ENCODE data around the gene PTPRD.

PTPRD gene

DNA sequence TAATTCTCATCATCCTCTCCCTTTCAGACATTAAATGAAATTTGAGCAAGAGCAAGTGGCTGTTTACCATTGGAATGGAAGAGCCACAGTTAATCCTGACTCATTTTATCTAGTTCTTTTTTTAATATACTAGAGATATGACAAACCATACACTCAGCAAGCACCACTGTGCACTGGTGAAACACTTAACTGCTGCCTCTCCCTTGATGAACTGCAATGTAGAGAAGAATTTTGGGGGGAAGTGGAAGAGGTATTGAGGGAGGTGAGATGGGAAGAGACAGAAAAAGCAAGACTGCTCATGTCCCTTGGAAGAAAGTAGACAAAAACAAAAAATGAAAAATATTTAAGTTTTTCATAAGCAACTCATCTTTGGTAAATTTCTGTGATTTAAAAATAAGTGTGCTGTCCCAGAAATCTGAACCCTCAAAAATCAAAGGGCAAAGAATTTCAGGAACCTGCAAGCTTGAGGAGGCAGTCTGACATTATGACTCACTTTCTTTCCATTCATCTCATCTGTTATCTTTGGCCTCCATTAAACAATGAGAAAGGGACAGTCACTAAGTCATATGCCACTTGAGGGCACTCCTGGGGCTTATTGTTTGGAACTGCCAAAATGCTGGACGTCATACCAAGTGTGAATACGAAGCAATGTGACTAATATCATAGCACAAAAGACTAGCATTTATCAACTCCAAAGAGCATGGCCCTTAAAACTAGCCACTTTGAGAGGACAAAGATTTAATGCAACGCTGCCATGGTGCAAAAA is 2246.5 kb downstream of the PTPRD start:
- no peak for DNase-seq (ENCODE audit: extremely low spot score)
- CTCF ChIA-PET: no interaction called here
- POLR2A ChIA-PET: no interaction called here
- TF ChIP-seq, protein P1, sequence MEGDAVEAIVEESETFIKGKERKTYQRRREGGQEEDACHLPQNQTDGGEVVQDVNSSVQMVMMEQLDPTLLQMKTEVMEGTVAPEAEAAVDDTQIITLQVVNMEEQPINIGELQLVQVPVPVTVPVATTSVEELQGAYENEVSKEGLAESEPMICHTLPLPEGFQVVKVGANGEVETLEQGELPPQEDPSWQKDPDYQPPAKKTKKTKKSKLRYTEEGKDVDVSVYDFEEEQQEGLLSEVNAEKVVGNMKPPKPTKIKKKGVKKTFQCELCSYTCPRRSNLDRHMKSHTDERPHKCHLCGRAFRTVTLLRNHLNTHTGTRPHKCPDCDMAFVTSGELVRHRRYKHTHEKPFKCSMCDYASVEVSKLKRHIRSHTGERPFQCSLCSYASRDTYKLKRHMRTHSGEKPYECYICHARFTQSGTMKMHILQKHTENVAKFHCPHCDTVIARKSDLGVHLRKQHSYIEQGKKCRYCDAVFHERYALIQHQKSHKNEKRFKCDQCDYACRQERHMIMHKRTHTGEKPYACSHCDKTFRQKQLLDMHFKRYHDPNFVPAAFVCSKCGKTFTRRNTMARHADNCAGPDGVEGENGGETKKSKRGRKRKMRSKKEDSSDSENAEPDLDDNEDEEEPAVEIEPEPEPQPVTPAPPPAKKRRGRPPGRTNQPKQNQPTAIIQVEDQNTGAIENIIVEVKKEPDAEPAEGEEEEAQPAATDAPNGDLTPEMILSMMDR (IDR thresholded peaks at IDR 0.05; ENCODE audit: control extremely low read depth, extremely low read depth, low read depth, missing control alignments): no peak

DNA sequence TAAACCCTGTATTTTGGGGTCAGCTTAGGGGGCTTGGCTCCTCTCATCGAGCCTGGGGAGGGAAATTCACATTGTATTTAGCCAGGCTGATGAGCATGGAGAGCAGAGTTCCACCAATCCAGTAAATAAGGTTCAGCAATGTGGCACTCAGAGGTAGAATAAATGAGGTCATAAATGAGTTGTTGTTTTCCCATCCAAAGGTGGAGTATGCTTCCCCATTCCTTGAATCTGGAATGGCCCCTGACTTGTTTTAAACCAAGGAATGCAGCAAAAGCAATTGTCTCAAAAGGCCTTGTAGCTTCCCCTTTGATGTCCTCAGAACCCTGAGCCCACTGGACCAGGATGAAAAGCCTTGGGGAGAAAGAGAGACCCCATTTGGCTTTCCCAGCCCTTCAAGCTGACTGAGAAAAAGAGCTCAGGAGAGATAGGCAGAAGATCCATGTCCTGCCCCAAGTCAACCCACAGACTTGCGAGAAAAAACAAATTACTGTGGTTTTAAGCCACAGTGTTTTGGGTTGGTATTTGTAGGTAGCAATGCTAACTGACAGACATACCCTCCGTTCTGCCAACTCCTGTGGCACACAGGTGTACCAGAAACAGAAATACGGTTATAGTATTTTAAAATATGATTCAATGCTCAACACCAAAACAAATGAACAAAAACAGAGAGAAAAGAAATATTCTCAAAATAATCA is 2247.2 kb downstream of the PTPRD start:
- ChIA-PET POLR2A (no interaction called here), CTCF (no interaction called here)
- TF ChIP-seq, protein P1 (IDR thresholded peaks at IDR 0.05; ENCODE audit: control extremely low read depth, extremely low read depth, low read depth, missing control alignments): no peak
- DNase-seq (ENCODE audit: extremely low spot score): no peak

DNA sequence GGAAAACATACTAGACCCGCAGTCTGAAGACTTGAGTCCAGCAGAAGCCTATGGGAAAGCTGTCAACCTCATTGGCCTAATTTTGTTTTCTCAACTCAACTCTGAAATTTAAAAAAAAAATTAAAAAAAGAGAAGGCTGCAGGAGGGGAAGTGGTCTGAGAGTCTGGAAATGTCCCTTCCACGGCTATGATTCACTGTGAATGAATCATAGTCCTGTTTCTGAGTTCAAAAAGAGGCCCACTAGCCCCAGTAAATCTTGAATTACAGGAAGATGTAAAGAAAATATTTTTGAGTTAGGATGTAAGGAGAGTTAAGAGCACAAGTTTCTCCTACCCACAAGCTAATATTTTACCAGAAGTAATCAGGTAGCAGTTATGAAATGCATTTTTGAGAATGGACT is 2247.8 kb downstream of the PTPRD start:
- TF ChIP-seq, protein P1 (IDR thresholded peaks at IDR 0.05; ENCODE audit: control extremely low read depth, extremely low read depth, low read depth, missing control alignments): no peak
- ChIA-PET CTCF (no interaction called here), POLR2A (no interaction called here)
- DNase-seq (ENCODE audit: extremely low spot score): no peak

DNA sequence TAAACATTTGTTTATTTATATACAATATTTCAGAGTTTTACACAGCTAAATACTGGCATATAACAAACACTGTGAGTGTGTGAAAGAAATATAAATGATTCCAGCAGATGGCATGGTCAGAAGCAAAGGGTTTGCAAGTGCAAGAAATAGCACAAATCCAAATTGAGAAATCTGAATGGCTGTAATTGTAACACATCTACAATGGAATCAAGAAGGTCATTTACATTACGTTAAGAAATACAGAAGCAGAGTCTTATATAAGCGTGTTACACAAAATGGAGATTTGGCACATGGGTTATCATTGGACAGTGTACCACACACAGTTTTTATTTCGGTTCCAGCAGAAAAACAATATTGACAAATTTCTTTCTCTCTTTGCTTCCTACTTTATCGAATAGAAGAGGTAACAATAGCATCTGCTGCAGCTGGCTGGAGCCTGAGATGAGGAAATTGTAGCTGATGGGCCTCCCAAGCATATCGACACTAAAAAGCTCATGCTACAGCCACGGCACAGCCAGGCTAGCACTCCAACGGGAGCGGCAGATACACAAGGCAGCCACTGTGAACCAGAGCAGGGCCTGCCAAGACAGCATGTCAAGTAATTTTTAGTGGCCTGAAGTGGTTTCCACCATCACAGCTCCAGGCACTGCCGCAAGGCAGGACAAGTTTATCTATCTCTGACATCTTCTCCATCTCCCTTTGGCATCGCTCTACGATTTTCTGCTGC is 2248.6 kb downstream of the PTPRD start:
- POLR2A ChIA-PET: no interaction called here
- CTCF ChIA-PET: no interaction called here

DNA sequence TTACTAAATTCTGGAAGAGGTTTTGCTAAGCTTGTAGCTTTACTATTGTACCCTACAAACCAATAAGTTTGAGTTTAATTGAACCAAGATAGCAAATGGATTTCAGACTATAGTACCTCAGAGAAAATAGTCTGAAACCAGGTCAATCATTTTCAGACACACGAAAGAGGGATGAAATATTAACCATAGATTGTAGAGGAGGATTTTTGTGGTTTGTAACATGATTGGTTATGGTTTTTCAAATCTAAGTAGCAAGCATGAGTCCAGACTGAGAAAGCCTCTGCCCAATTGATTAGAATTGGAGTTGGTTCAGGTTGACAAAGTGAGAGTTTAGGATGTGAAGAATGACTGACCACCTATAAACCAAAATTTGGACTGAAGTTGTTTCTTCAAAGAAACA is 2250.6 kb downstream of the PTPRD start:
- TF ChIP-seq, protein P1 (IDR thresholded peaks at IDR 0.05; ENCODE audit: control extremely low read depth, extremely low read depth, low read depth, missing control alignments): no peak
- DNase-seq (ENCODE audit: extremely low spot score): no peak
- CTCF ChIA-PET: interaction anchor here (2.6 kb wide), 1 partner anchor 9 kb away, joined by 8 read pairs; no protein-coding TSS in a partner anchor
- POLR2A ChIA-PET: no interaction called here

More for the DNA sequence above, 2248.6 kb downstream of the PTPRD start:
- no peak for DNase-seq (ENCODE audit: extremely low spot score)
- TF ChIP-seq, protein P1 (IDR thresholded peaks at IDR 0.05; ENCODE audit: control extremely low read depth, extremely low read depth, low read depth, missing control alignments): no peak

DNA sequence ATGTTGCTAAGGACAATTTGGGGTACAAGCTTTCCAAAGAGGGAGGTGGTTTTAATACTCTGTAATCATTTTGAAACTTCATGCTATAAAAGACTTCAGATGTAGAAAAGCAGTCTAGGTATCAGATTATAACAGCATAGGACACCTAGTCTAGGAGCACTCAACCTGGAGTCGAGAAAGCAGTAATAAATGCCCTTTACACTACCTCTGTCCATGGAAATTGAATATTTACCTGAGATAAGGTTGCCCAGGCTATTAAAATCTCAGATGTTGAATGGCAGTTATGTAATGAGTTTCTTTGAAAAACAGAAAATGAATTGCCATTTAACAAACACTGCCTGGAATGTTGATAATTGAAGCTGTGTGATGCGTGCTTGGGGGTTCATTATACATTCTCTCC is 2251.4 kb downstream of the PTPRD start:
- no peak for DNase-seq (ENCODE audit: extremely low spot score)
- CTCF ChIA-PET: interaction anchor here (2.6 kb wide), 1 partner anchor 10 kb away, joined by 8 read pairs; no protein-coding TSS in a partner anchor
- TF ChIP-seq, protein P1 (IDR thresholded peaks at IDR 0.05; ENCODE audit: control extremely low read depth, extremely low read depth, low read depth, missing control alignments): no peak
- POLR2A ChIA-PET: no interaction called here
